HG03280 (cell line): ENCODE measurements around the gene UBE4B.
"Not testable (repeated sequence)": the region's sequence is repeated elsewhere in the genome, so short reads cannot be mapped to it uniquely, and the experiment has no call there.

ENCODE experiments used
- ATAC-seq: cut with Tn5 transposase; IDR thresholded peaks from one replicate; pipeline ENCODE4 v1.9.1; 2021; ENCODE audit warnings: mild to moderate bottlenecking, moderate library complexity; ENCODE audit not compliant: unreplicated experiment

UBE4B gene

GRCh38 chr1:10207810-10208209, 175.1 kb downstream of the UBE4B start:
- ATAC-seq = no peak

- ATAC-seq = no peak
Measured at GRCh38 chr1:10208537-10208936, 175.8 kb downstream of the UBE4B start.

GRCh38 chr1:10209590-10209904, 176.8 kb downstream of the UBE4B start:
- ATAC-seq = no peak

DNA sequence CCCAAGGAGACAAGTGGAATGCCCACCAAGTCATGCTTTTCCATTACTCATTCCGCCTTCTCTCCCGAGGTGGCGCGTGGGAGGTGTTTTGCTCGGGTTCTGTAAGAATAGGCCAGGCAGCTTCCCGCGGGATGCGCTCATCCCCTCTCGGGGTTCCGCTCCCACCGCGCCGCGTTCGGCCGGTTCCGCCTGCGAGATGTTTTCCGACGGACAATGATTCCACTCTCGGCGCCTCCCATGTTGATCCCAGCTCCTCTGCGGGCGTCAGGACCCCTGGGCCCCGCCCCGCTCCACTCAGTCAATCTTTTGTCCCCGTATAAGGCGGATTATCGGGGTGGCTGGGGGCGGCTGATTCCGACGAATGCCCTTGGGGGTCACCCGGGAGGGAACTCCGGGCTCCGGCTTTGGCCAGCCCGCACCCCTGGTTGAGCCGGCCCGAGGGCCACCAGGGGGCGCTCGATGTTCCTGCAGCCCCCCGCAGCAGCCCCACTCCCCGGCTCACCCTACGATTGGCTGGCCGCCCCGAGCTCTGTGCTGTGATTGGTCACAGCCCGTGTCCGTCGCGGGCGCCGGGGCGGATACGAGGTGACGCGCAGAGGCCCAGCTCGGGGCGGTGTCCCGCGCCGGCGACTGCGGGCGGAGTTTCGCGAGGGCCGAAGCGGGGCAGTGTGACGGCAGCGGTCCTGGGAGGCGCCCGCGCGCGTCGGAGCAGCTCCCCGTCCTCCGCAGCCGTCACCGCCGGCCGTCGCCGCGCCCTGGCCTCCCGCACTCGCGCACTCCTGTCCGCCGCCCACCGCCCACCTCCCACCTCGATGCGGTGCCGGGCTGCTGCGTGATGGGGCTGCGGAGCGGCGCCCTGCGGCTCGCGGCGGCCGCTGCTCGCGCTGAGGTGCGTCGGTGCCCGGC, 177.4 kb downstream of the UBE4B start, which contains the start of gene KIF1B:
Gene KIF1B (plus strand): TSS at position 666 of the 906 bp plus-strand sequence. CDS start 21,759 bp downstream, outside the sequence.
- ATAC-seq = peak; percentile 99

- peak; percentile 3 for ATAC-seq
Measured at GRCh38 chr1:10210841-10211804, 178.4 kb downstream of the UBE4B start.

- ATAC-seq = no peak
Measured at GRCh38 chr1:10211805-10212410, 179.2 kb downstream of the UBE4B start.

GRCh38 chr1:10212476-10212875, 179.7 kb downstream of the UBE4B start:
- no peak for ATAC-seq

- no peak for ATAC-seq
Measured at GRCh38 chr1:10213186-10213705, 180.5 kb downstream of the UBE4B start.

GRCh38 chr1:10216090-10216749, 183.5 kb downstream of the UBE4B start:
- ATAC-seq = no peak

DNA sequence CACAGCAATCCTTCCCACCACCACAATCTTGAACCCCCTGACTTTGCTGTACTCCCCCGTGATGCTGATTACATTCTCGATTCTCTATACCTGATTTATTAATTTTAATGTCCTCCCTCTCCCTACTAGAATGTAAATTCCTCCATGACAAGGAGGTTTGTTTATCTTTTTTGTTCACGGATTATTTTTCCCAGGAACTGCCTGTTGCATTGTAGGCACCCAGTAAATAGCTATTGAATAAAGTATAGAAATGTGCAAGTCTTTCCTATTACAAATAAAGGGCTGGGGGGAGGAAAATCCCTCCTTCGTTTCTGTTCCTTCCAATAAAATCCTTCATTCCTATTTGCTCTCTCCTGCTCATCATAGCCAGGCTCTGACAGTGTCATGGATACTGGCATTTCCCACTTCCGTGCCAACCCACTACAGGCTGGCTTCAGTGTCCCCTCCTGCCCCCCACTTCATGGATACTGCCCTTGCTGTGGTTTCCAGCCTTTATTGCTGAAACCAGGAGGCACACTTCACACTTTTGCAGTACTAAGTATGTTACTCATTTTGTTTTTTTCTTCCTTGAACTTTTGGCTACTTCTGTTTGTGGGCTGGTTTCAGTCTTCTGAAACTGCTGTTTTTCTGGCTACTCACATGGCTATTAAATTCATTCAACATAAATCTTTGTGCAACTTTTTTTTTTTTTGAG, 185.1 kb downstream of the UBE4B start:
- ATAC-seq = no peak

DNA sequence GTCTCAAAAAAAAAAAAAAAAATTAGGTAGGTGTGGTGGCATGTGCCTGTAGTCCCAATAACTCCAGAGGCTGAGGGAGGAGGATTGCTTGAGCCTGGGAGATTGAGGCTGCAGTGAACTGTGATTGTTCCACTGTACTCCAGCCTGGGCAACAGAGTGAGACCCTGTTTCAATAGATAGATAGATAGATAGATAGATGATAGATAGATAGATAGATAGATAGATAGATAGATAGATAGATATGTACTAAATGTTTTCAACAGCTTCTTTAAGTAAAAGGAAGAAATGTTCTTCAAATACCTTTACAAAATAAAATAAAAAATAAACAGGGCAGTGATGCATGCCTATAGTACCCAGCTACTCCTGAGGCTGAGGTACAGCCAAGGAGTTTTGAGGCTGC, 187.4 kb downstream of the UBE4B start:
- ATAC-seq = no peak

GRCh38 chr1:10220657-10221056, 187.9 kb downstream of the UBE4B start:
- ATAC-seq = not testable (repeated sequence)

- no peak for ATAC-seq
Measured at GRCh38 chr1:10225573-10225972, 192.8 kb downstream of the UBE4B start.

- ATAC-seq = no peak
Measured at GRCh38 chr1:10228528-10228927, 195.8 kb downstream of the UBE4B start.

GRCh38 chr1:10229903-10230302, 197.1 kb downstream of the UBE4B start:
- ATAC-seq = no peak
